ENCODE data around the gene HK1. TPM values are rescaled to one million over a fixed set of nuclear protein-coding genes. Genes with fewer than 3 reads are reported as not detected.

Gene HK1
- total RNA-seq, 1 experiment from 2014 or later, result 140 TPM

GRCh38 chr10:69315100-69315542, 36.8 kb downstream of the HK1 start:
- Histone ChIP-seq H3K27me3 (ENCODE audit: insufficient read depth, low read depth) (no peaks in the 10 kb centered on the region), H3K4me3 (no peak overlapping the region), H3F3A (ENCODE audit: insufficient read depth, low read depth) (peaks cover 37% of the 10 kb centered on the region), H2AFZ (no peak overlapping the region), H3K4me1 (replicated peaks; ENCODE audit: insufficient read depth) (peaks cover 41% of the 10 kb centered on the region), H4K20me1 (ENCODE audit: insufficient read depth) (no peaks in the 10 kb centered on the region), H3K9me2 (ENCODE audit: insufficient read depth) (no peaks in the 10 kb centered on the region), H3K36me3 (ENCODE audit: low read depth) (no peaks in the 10 kb centered on the region), H3K27ac (no peak overlapping the region), H3K9me3 (ENCODE audit: insufficient read depth, low read depth) (no peaks in the 10 kb centered on the region), H3K4me2 (no peak overlapping the region), H3K79me2 (ENCODE audit: low read depth) (peaks cover 14% of the 10 kb centered on the region)
- ChIA-PET POLR2A (ENCODE audit: unreplicated experiment) (no interaction called here), CTCF (no interaction called here)
- TF ChIP-seq, protein P1, sequence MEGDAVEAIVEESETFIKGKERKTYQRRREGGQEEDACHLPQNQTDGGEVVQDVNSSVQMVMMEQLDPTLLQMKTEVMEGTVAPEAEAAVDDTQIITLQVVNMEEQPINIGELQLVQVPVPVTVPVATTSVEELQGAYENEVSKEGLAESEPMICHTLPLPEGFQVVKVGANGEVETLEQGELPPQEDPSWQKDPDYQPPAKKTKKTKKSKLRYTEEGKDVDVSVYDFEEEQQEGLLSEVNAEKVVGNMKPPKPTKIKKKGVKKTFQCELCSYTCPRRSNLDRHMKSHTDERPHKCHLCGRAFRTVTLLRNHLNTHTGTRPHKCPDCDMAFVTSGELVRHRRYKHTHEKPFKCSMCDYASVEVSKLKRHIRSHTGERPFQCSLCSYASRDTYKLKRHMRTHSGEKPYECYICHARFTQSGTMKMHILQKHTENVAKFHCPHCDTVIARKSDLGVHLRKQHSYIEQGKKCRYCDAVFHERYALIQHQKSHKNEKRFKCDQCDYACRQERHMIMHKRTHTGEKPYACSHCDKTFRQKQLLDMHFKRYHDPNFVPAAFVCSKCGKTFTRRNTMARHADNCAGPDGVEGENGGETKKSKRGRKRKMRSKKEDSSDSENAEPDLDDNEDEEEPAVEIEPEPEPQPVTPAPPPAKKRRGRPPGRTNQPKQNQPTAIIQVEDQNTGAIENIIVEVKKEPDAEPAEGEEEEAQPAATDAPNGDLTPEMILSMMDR (conservative IDR thresholded peaks at IDR 0.05), result no peak
- TF ChIP-seq EZH2 (IDR thresholded peaks at IDR 0.05; ENCODE audit: low read depth), result no peak
- DNase-seq, result no peak
- intact Hi-C loops (cut with micrococcal nuclease; ENCODE audit: unreplicated experiment), result loop anchor here (5.0 kb wide), 2 partner anchors 53 to 83 kb away; no protein-coding TSS in a partner anchor
- no TSS peak for BruUV-seq (replicated peaks)

DNA sequence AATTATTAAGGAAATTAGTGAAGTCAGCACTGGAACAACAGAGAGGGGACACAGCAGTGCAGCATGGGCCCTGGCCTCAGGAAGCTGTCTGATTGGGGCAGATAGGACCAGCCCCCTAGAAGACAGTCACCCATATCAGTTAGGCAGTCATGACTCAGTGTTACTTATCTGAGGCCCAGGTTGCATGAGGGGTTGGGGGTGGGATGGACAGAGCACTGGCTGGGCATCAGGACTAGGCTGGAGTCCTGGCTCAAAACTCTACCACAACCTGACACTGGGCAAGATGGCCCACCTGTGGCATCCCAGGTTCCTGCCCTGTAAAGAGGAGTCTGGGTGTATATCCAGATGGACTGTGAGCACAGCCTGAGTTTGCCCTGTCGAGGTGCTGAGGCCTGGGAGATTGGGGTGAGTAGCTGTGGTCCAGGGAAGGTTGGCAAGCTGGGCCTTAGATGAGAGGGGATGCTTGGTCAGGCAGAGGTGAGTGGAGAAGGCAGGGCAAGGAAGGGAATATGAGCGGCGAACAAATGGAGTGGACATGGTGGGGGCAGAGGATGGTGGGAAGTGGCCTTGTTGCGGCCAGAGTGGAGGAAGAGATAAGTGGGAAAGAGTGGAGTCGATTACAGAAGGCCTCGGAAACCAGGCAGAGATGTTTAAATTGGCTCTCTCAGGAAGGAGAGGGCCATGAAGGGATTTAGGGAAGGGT, 37.5 kb downstream of the HK1 start:
- Histone ChIP-seq H2AFZ (no peak overlapping the region), H3F3A (ENCODE audit: insufficient read depth, low read depth) (peaks cover 37% of the 10 kb centered on the region), H3K4me3 (no peak overlapping the region), H3K4me1 (replicated peaks; ENCODE audit: insufficient read depth) (peaks cover 47% of the 10 kb centered on the region), H3K27ac (peak overlapping the region; percentile 73), H3K4me2 (peak overlapping the region; percentile 95), H3K36me3 (ENCODE audit: low read depth) (no peaks in the 10 kb centered on the region), H3K27me3 (ENCODE audit: insufficient read depth, low read depth) (no peaks in the 10 kb centered on the region), H3K79me2 (ENCODE audit: low read depth) (peaks cover 20% of the 10 kb centered on the region), H3K9me3 (ENCODE audit: insufficient read depth, low read depth) (no peaks in the 10 kb centered on the region), H4K20me1 (ENCODE audit: insufficient read depth) (no peaks in the 10 kb centered on the region), H3K9me2 (ENCODE audit: insufficient read depth) (no peaks in the 10 kb centered on the region)
- TF ChIP-seq EZH2 (IDR thresholded peaks at IDR 0.05; ENCODE audit: low read depth), result no peak
- TF ChIP-seq, protein P1 (conservative IDR thresholded peaks at IDR 0.05), result no peak
- BruUV-seq (replicated peaks), result no TSS peak
- intact Hi-C loops (cut with micrococcal nuclease; ENCODE audit: unreplicated experiment), result loop anchor here (5.0 kb wide), 2 partner anchors 53 to 83 kb away; no protein-coding TSS in a partner anchor
- CTCF ChIA-PET, result no interaction called here
- POLR2A ChIA-PET (ENCODE audit: unreplicated experiment), result no interaction called here
- DNase-seq, result no peak

DNA sequence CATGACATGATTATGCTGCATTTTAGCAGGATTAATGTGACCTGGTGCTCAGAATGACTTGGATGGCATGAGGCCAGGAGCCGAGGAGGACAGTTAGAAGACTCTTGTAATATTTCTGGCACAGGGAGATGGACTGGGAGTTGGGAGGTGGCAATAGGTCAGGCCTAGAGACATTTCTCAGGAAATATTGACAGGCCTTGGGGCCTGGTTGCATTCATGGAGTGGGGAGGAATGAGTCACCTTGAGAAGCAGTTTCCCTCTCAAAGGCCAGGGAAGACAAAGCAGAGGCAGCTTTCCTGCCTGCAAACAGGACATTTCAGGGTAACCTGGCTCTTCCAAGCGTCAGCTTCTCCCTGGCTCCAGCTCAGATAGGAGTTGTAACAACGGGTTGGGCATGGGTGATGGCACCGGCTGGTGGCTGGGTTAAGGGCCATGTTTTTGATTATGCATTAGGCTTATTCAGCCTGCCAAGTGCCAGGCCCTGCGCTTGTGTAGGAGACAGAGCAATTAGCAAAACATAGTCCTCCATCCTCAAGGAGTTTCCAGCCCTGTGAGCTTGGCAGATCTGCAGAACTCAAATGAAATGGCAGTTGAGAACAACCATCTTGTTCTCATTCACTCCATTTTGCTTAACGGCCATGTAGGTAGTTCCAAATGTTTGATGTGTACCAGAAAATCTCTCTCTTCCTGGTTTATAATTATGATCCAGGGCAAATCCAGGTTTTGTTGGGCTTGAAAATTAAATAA, 38.2 kb downstream of the HK1 start:
- Histone ChIP-seq H3K4me1 (replicated peaks; ENCODE audit: insufficient read depth) (peaks cover 55% of the 10 kb centered on the region), H3K27me3 (ENCODE audit: insufficient read depth, low read depth) (no peaks in the 10 kb centered on the region), H3F3A (ENCODE audit: insufficient read depth, low read depth) (peaks cover 37% of the 10 kb centered on the region), H3K79me2 (ENCODE audit: low read depth) (peaks cover 28% of the 10 kb centered on the region), H3K27ac (peak overlapping the region; percentile 73), H2AFZ (no peak overlapping the region), H3K9me2 (ENCODE audit: insufficient read depth) (no peaks in the 10 kb centered on the region), H3K4me2 (peak overlapping the region; percentile 95), H3K9me3 (ENCODE audit: insufficient read depth, low read depth) (no peaks in the 10 kb centered on the region), H3K36me3 (ENCODE audit: low read depth) (no peaks in the 10 kb centered on the region), H4K20me1 (ENCODE audit: insufficient read depth) (no peaks in the 10 kb centered on the region), H3K4me3 (no peak overlapping the region)
- peak; percentile 49 to 74 for DNase-seq
- intact Hi-C loops (cut with micrococcal nuclease; ENCODE audit: unreplicated experiment), result loop anchor here (5.0 kb wide), 2 partner anchors 54 to 84 kb away; no protein-coding TSS in a partner anchor
- TF ChIP-seq EZH2 (IDR thresholded peaks at IDR 0.05; ENCODE audit: low read depth), result no peak
- TF ChIP-seq, protein P1 (conservative IDR thresholded peaks at IDR 0.05), result no peak
- ChIA-PET POLR2A (ENCODE audit: unreplicated experiment) (interaction anchor here (0.7 kb wide), 1 partner anchor 33 kb away, joined by 9 read pairs; no protein-coding TSS in a partner anchor), CTCF (interaction anchor here (0.6 to 1.4 kb wide), 2 partner anchors 29 to 150 kb away, joined by 3 to 6 read pairs; no protein-coding TSS in a partner anchor)
- no TSS peak for BruUV-seq (replicated peaks)
